NCI-H82 treated with DMSO at 0.1 percent for 48 hours (cell line): ENCODE results near the gene AAK1.
"Not testable (repeated sequence)": the region's sequence is repeated elsewhere in the genome, so short reads cannot be mapped to it uniquely, and the experiment has no call there.

Source experiments
- DNase-seq: peaks from one replicate; lab custom pipeline; 2025; ENCODE audit not compliant: unreplicated experiment; lab: John Stamatoyannopoulos, UW

AAK1 gene

GRCh38 chr2:69628325-69629021, 15.1 kb downstream of the AAK1 start:
- DNase-seq: no peak

- DNase-seq: peak; percentile 68
These were observed 18.3 kb downstream of the AAK1 start for GRCh38 chr2:69625078-69625795.

- DNase-seq: no peak
These were observed 18.9 kb downstream of the AAK1 start for GRCh38 chr2:69624611-69625010.

- no peak for DNase-seq
These were observed 19.4 kb downstream of the AAK1 start for GRCh38 chr2:69624131-69624530.

GRCh38 chr2:69623236-69623635, 20.3 kb downstream of the AAK1 start:
- no peak for DNase-seq

- DNase-seq: not testable (repeated sequence)
These were observed 20.7 kb downstream of the AAK1 start for GRCh38 chr2:69622805-69623204.

GRCh38 chr2:69622017-69622540, 21.5 kb downstream of the AAK1 start:
- DNase-seq: not testable (repeated sequence)

GRCh38 chr2:69621440-69621839, 22.1 kb downstream of the AAK1 start:
- no peak for DNase-seq

GRCh38 chr2:69620870-69621269, 22.7 kb downstream of the AAK1 start:
- no peak for DNase-seq

- no peak for DNase-seq
These were observed 23.8 kb downstream of the AAK1 start for GRCh38 chr2:69619725-69620124.

- DNase-seq: no peak
These were observed 25.2 kb downstream of the AAK1 start for GRCh38 chr2:69618362-69618761.

GRCh38 chr2:69617744-69618143, 25.8 kb downstream of the AAK1 start:
- DNase-seq: no peak

- no peak for DNase-seq
These were observed 26.8 kb downstream of the AAK1 start for GRCh38 chr2:69616755-69617154.

- no peak for DNase-seq
These were observed 27.6 kb downstream of the AAK1 start for GRCh38 chr2:69615969-69616368.

- DNase-seq: no peak
These were observed 28.4 kb downstream of the AAK1 start for GRCh38 chr2:69615078-69615625.

- no peak for DNase-seq
These were observed 30.8 kb downstream of the AAK1 start for GRCh38 chr2:69612707-69613106.

GRCh38 chr2:69612200-69612599, 31.3 kb downstream of the AAK1 start:
- DNase-seq: no peak

- DNase-seq: no peak
These were observed 35.4 kb downstream of the AAK1 start for GRCh38 chr2:69608109-69608508.

GRCh38 chr2:69606771-69607170, 36.8 kb downstream of the AAK1 start:
- not testable (repeated sequence) for DNase-seq

- no peak for DNase-seq
These were observed 38.3 kb downstream of the AAK1 start for GRCh38 chr2:69605284-69605683.

GRCh38 chr2:69604836-69605235, 38.7 kb downstream of the AAK1 start:
- DNase-seq: no peak

- no peak for DNase-seq
These were observed 39.4 kb downstream of the AAK1 start for GRCh38 chr2:69604026-69604678.
